ENCODE data around the gene LMAN1L.

DNA sequence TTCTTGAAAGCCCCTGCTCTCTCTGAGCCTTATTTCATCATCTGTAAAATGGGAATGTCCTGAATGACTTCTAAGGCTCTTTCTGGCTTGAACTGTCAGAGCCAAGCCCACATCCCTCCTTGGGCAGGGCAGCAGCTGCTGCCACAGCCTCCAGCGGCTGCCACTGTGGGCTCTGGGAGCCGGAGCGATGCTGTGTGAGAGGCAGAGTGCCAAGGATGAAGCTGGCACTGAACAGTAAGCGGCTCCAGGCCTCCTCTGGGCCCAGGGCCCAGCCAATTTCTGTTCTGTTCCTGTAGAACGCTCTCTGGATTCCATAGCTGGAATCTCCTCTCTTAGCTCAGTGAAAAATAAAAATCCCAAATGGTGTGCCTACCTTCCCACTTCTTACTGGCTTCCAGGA, 18.2 kb downstream of the LMAN1L start:
- TF ChIP-seq GATA2 (IDR thresholded peaks at IDR 0.05; ENCODE audit: low read depth, low read length) (no peak), GATA3 (IDR thresholded peaks at IDR 0.05; ENCODE audit: low read depth, low read length) (no peak)

Data from SH-SY5Y (cell line).